IPS-18a (cell line): ENCODE data around the gene TMEM184C.

Source experiments
- H3K27ac ChIP-seq: one replicate; pipeline ENCODE4 v1.5.1; 2013; ENCODE audit warnings: low read length
- H3K27me3 ChIP-seq: one replicate; pipeline ENCODE4 v1.6.1; 2013; ENCODE audit warnings: mild to moderate bottlenecking, low read length; ENCODE audit not compliant: control insufficient read depth, insufficient read depth
- H3K36me3 ChIP-seq: one replicate; pipeline ENCODE4 v1.6.1; 2013; ENCODE audit warnings: low read depth, low read length; ENCODE audit not compliant: control insufficient read depth
- H3K4me1 ChIP-seq: one replicate; pipeline ENCODE4 v1.6.1; 2013; ENCODE audit warnings: low read depth, low read length; ENCODE audit not compliant: control insufficient read depth
- H3K4me3 ChIP-seq: one replicate; pipeline ENCODE4 v1.5.1; 2013; ENCODE audit warnings: low read length
- H3K9ac ChIP-seq: one replicate; pipeline ENCODE4 v1.6.1; 2013; ENCODE audit warnings: mild to moderate bottlenecking, low read length, moderate library complexity
- H3K9me3 ChIP-seq: one replicate; pipeline ENCODE4 v1.6.1; 2013; ENCODE audit warnings: low read depth, low read length; ENCODE audit not compliant: control insufficient read depth

The TMEM184C gene

GRCh38 chr4:147696866-147697265, 79.7 kb downstream of the TMEM184C start:
- no peak overlapping the region for H3K27ac ChIP-seq
- H3K9me3 ChIP-seq = no peaks in the 10 kb centered on the region
- no peak overlapping the region for H3K4me3 ChIP-seq
- H3K4me1 ChIP-seq = no peaks in the 10 kb centered on the region
- no peaks in the 10 kb centered on the region for H3K36me3 ChIP-seq
- no peak overlapping the region for H3K9ac ChIP-seq
- no peaks in the 10 kb centered on the region for H3K27me3 ChIP-seq

GRCh38 chr4:147704846-147705245, 87.6 kb downstream of the TMEM184C start:
- H3K4me1 ChIP-seq = no peaks in the 10 kb centered on the region
- no peak overlapping the region for H3K27ac ChIP-seq
- H3K36me3 ChIP-seq = no peaks in the 10 kb centered on the region
- H3K27me3 ChIP-seq = no peaks in the 10 kb centered on the region
- no peak overlapping the region for H3K9ac ChIP-seq
- H3K4me3 ChIP-seq = no peak overlapping the region
- no peaks in the 10 kb centered on the region for H3K9me3 ChIP-seq

GRCh38 chr4:147707892-147708672, 90.9 kb downstream of the TMEM184C start:
- H3K27me3 ChIP-seq = no peaks in the 10 kb centered on the region
- no peak overlapping the region for H3K4me3 ChIP-seq
- H3K9ac ChIP-seq = no peak overlapping the region
- no peaks in the 10 kb centered on the region for H3K9me3 ChIP-seq
- no peaks in the 10 kb centered on the region for H3K4me1 ChIP-seq
- H3K27ac ChIP-seq = no peak overlapping the region
- no peaks in the 10 kb centered on the region for H3K36me3 ChIP-seq

- Histone ChIP-seq H3K9ac (no peak overlapping the region), H3K4me3 (no peak overlapping the region), H3K27ac (no peak overlapping the region), H3K4me1 (no peaks in the 10 kb centered on the region), H3K9me3 (no peaks in the 10 kb centered on the region), H3K27me3 (no peaks in the 10 kb centered on the region), H3K36me3 (no peaks in the 10 kb centered on the region)
These were observed 92.8 kb downstream of the TMEM184C start for GRCh38 chr4:147709999-147710398.

- Histone ChIP-seq H3K27ac (no peak overlapping the region), H3K9me3 (no peaks in the 10 kb centered on the region), H3K4me3 (no peak overlapping the region), H3K36me3 (no peaks in the 10 kb centered on the region), H3K27me3 (no peaks in the 10 kb centered on the region), H3K4me1 (no peaks in the 10 kb centered on the region), H3K9ac (no peak overlapping the region)
These were observed 97.6 kb downstream of the TMEM184C start for GRCh38 chr4:147714575-147715401.

GRCh38 chr4:147717878-147718277, 100.7 kb downstream of the TMEM184C start:
- Histone ChIP-seq H3K27me3 (peaks cover 1% of the 10 kb centered on the region), H3K4me1 (no peaks in the 10 kb centered on the region), H3K36me3 (no peaks in the 10 kb centered on the region), H3K9me3 (no peaks in the 10 kb centered on the region), H3K9ac (no peak overlapping the region), H3K27ac (no peak overlapping the region), H3K4me3 (no peak overlapping the region)
